ENCODE data around the gene ETV3.
"Not testable (repeated sequence)": the region's sequence is repeated elsewhere in the genome, so short reads cannot be mapped to it uniquely, and the experiment has no call there.

Gene ETV3

DNA sequence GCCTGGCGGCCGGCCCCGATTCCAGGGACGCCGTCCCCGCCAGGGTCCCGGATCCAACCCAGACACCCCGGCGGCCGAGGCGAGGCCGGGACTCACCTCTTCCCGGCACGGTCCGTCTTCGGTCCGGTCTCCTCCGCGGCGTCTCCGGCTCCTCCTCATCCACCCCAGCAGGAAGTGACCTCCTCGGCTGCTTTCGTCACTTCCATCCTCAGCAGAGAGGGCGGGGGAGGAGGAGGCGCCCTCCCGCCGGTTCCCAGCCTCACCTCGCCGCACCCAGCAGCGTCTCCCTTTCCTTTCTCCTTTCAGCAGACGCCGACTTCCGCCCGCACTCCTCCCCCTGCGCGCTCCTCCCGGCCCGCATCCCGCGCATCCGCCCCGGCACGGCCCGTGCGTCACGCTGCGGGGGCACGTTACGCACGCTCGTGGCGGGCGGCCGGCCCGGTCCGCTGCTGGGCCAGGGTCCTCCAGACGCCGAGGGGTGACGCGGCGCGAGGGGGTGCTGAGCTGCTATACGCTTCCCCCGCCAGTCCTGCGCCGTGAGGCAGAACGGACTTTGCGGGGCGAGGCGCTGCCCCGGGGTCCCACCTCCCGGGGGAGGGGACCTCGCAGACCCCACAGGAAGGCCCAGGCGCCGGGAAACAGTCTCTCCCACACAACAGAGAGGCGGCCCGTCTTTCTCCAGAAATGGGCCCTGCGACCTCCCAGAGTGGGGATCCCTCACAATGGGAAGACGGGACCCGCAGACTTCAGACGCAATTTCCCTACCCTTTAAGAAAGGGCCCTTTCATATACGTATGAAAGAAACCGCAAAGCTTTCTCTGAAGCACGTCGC is at the start of gene ETV3:
ETV3 (minus strand) TSS at position 176 of the 832 bp plus-strand sequence. CDS start 2,043 bp downstream, outside the sequence.
- Histone ChIP-seq H3K9ac (ENCODE audit: low read length) (peak within 1 kb of the TSS; percentile 82), H3K27me3 (ENCODE audit: control insufficient read depth, insufficient read depth, low read length) (no peaks in the 10 kb centered on the region), H3K4me1 (ENCODE audit: control insufficient read depth, insufficient read depth, low read length) (peaks cover 10% of the 10 kb centered on the region), H3K27ac (ENCODE audit: low read depth, low read length) (peak within 1 kb of the TSS; percentile 94), H3K4me3 (ENCODE audit: low read length) (peak within 1 kb of the TSS; percentile 98), H3K36me3 (ENCODE audit: control insufficient read depth, insufficient read depth, low read length) (peaks cover 19% of the 10 kb centered on the region)

DNA sequence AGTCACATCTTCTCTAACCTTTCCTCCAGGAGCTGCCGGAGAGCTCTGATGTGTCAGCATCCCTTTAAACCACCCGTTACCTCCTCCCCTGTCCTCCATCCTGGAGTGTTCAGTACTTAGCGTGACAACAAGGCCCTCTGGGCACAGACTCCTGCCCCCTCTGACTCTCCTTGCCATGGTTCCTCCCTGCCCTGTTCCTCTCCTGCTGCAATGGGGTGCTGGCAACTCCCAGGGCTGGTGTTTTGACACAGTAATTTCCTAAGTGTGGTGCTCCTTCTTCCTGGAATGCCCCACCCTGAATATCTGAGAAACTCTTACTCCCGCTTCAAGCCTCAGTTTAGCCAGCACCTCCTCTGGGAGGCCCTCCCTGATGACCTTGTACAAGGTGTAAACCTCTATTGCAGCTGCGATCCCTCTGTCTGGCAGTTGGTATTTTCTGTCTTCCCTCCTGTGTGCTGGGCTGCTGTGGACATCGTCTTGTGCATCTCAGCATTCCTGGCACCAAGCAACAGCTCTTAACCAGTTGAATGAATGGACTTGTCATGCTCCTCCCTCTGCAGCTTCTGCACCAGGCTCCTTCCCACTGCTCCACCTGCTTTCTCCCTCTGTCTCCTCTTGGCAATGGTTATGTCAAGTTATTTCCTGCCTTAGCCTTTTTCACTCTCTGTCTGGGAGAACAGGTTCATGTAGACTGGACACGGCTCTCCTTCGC is 48.2 kb upstream of the ETV3 start:
- H3K27ac ChIP-seq (ENCODE audit: low read depth, low read length): no peak overlapping the region
- H3K9ac ChIP-seq (ENCODE audit: low read length): no peak overlapping the region
- no peaks in the 10 kb centered on the region for H3K27me3 ChIP-seq (ENCODE audit: control insufficient read depth, insufficient read depth, low read length)
- H3K36me3 ChIP-seq (ENCODE audit: control insufficient read depth, insufficient read depth, low read length): no peaks in the 10 kb centered on the region
- H3K4me3 ChIP-seq (ENCODE audit: low read length): no peak overlapping the region
- no peaks in the 10 kb centered on the region for H3K4me1 ChIP-seq (ENCODE audit: control insufficient read depth, insufficient read depth, low read length)

DNA sequence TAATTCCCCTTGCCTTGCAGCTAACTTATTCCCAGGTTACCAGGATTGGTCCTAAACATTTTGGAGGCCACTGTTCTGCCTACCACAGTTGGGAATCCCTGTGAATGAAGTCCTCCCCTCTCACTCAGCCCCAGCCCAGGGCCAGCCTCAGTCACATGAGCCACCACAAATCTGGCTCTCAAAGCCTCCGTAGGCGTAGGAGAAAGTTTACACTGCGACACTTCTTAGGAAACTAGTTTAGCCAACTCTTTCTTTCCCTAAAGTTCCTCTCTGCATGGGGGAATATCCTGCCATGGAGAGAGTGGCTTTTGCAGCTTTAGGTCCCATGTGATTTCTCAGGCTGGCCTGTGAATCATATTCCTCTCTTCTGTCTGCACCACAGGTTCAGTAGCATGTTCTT is 45.7 kb upstream of the ETV3 start:
- no peaks in the 10 kb centered on the region for H3K27me3 ChIP-seq (ENCODE audit: control insufficient read depth, insufficient read depth, low read length)
- no peak overlapping the region for H3K27ac ChIP-seq (ENCODE audit: low read depth, low read length)
- no peak overlapping the region for H3K9ac ChIP-seq (ENCODE audit: low read length)
- H3K4me3 ChIP-seq (ENCODE audit: low read length): no peak overlapping the region
- H3K36me3 ChIP-seq (ENCODE audit: control insufficient read depth, insufficient read depth, low read length): no peaks in the 10 kb centered on the region
- H3K4me1 ChIP-seq (ENCODE audit: control insufficient read depth, insufficient read depth, low read length): no peaks in the 10 kb centered on the region

DNA sequence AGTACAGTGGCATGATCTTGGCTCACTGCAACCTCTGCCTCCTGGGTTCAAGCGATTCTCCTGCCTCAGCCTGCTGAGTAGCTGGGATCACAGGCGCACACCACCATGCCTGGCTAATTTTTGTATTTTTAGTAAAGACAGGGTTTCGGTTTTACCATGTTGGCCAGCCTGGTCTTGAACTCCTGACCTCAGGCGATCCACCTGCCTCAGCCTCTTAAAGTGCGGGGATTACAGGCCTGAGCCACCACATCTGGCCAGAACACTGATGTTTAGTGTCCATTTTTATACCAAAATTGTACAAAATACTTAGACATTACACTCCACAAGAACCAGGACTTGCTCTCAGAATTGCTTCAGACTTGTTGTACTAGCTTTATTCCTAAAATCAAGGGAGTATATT is 44.2 kb upstream of the ETV3 start:
- not testable (repeated sequence) for H3K36me3 ChIP-seq (ENCODE audit: control insufficient read depth, insufficient read depth, low read length); H3K27me3 ChIP-seq (ENCODE audit: control insufficient read depth, insufficient read depth, low read length); H3K27ac ChIP-seq (ENCODE audit: low read depth, low read length); H3K9ac ChIP-seq (ENCODE audit: low read length); H3K4me1 ChIP-seq (ENCODE audit: control insufficient read depth, insufficient read depth, low read length); H3K4me3 ChIP-seq (ENCODE audit: low read length)

DNA sequence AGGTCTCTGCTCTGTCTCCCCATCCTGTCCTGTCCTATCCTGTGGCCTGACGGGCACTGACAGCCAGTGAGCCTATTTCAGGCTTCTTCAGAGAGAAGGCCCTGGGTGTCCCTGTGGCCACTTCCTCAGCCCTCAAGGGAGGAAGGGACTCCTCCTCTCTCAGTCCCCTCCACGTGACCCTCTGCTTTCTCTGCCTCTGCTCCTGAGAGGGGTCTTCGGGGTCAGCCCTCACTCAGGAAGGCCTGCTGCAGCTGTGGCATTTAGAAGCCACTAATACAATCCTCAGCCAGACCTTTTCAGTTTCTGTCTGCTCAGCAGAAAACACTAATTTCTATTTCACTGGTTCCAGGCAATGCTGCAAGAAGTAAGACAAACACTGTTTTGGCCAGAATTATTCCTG is 43.6 kb upstream of the ETV3 start:
- H3K4me3 ChIP-seq (ENCODE audit: low read length): no peak overlapping the region
- no peaks in the 10 kb centered on the region for H3K4me1 ChIP-seq (ENCODE audit: control insufficient read depth, insufficient read depth, low read length)
- no peak overlapping the region for H3K27ac ChIP-seq (ENCODE audit: low read depth, low read length)
- H3K36me3 ChIP-seq (ENCODE audit: control insufficient read depth, insufficient read depth, low read length): no peaks in the 10 kb centered on the region
- H3K27me3 ChIP-seq (ENCODE audit: control insufficient read depth, insufficient read depth, low read length): no peaks in the 10 kb centered on the region
- H3K9ac ChIP-seq (ENCODE audit: low read length): no peak overlapping the region

DNA sequence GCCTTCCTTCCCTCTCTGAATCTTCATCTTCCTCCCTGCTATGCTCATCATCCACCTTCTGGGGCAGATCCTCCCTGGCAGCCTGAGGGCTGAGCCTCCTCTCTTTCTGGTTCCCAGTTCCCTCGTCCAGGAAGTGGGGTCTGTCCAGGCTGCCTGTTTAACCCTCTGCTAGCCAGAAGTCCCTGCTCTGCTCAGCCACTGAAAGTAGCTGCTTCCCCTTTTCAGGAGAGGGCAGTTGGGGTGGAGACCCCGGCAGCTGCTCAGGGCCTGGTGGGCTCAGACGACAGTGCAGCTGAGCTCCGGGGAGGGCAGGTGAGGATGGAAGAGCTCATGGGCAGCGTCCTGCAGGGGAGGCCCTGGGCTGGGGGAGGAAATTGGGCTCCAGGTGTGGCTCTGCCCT is 43.1 kb upstream of the ETV3 start:
- no peak overlapping the region for H3K9ac ChIP-seq (ENCODE audit: low read length)
- no peak overlapping the region for H3K27ac ChIP-seq (ENCODE audit: low read depth, low read length)
- H3K4me1 ChIP-seq (ENCODE audit: control insufficient read depth, insufficient read depth, low read length): no peaks in the 10 kb centered on the region
- H3K4me3 ChIP-seq (ENCODE audit: low read length): no peak overlapping the region
- H3K27me3 ChIP-seq (ENCODE audit: control insufficient read depth, insufficient read depth, low read length): no peaks in the 10 kb centered on the region
- no peaks in the 10 kb centered on the region for H3K36me3 ChIP-seq (ENCODE audit: control insufficient read depth, insufficient read depth, low read length)

DNA sequence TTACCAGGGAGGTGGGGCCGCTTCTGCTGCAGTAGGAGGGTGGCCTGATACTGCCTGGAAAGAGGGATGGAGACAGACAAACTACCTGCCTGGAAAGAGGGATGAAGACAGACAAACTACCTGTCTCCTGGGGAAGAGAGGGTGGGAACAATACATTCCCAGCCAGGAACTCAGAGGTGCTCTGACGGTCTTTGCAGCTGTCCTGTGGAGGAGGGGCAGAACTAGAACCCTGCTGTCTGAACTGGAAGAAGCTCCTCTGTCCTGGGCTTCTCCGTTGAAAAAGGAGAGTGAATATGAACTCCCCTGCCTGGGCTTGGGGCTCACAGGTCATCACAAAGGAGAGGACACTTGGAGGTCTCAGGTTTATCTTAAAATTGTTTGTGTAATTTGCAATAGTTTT is 40.3 kb upstream of the ETV3 start:
- Histone ChIP-seq H3K27ac (ENCODE audit: low read depth, low read length) (no peak overlapping the region), H3K36me3 (ENCODE audit: control insufficient read depth, insufficient read depth, low read length) (no peaks in the 10 kb centered on the region), H3K4me3 (ENCODE audit: low read length) (no peak overlapping the region), H3K9ac (ENCODE audit: low read length) (no peak overlapping the region), H3K4me1 (ENCODE audit: control insufficient read depth, insufficient read depth, low read length) (no peaks in the 10 kb centered on the region), H3K27me3 (ENCODE audit: control insufficient read depth, insufficient read depth, low read length) (no peaks in the 10 kb centered on the region)

DNA sequence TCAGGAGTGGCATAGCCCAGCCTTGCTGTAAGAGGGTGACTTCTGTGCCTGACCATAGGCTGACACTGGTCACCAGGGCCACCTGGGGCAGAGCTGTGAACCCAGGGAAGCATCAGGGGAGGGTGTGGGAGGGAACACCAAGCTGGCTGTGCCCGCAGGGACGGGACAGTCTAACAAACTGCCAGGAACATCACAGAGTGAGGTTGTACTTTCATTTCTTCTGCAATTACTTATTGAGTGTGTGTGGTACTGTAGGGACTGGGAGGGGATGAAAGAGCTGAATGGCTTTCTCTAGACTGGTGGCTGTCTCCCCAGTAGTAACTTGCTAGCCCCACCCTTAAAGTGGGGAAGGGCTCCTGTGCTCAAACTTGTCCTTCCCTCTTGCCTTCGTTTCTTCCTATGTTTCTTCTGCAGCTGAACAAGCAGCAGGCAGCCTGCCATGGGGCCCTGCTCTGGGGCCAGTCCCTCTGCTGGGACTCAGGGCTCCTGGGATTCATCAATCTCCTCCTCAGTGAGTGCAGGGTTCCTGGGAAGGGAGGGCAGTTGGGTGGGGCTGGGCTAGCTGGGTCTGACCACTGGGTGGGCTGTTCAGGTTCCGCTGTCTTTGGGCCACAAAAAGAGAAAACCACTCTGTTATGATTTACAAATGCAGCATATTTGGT is 39.7 kb upstream of the ETV3 start:
- Histone ChIP-seq H3K4me3 (ENCODE audit: low read length) (no peak overlapping the region), H3K27me3 (ENCODE audit: control insufficient read depth, insufficient read depth, low read length) (no peaks in the 10 kb centered on the region), H3K4me1 (ENCODE audit: control insufficient read depth, insufficient read depth, low read length) (no peaks in the 10 kb centered on the region), H3K36me3 (ENCODE audit: control insufficient read depth, insufficient read depth, low read length) (no peaks in the 10 kb centered on the region), H3K27ac (ENCODE audit: low read depth, low read length) (no peak overlapping the region), H3K9ac (ENCODE audit: low read length) (no peak overlapping the region)

DNA sequence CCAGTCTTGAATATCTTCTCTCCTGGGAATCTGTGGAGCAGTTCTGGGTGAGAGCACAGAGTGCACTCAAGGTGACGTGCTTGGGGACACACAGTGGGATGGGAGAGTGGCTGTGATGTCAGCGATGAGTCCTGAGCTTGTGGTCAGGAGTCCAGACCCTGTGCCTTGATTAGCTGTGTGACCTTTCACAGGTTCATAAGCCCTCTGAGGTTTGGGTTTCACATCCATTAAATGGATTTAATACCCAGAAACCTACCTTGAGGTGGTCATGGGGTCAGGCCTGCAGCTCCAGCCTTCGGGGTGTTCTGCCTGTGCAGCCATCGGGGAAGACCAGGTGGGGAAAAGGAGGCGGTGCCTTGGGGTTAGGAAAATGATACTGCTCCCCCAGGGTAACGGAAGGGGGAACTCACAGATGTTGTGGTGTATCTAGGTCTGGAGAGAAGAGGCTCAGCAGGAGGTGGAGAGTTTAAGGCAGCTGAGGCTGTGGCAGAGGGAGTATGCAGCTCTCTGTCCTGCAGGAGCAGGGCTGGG is 38.5 kb upstream of the ETV3 start:
- Histone ChIP-seq H3K36me3 (ENCODE audit: control insufficient read depth, insufficient read depth, low read length) (no peaks in the 10 kb centered on the region), H3K9ac (ENCODE audit: low read length) (no peak overlapping the region), H3K27me3 (ENCODE audit: control insufficient read depth, insufficient read depth, low read length) (no peaks in the 10 kb centered on the region), H3K27ac (ENCODE audit: low read depth, low read length) (no peak overlapping the region), H3K4me3 (ENCODE audit: low read length) (no peak overlapping the region), H3K4me1 (ENCODE audit: control insufficient read depth, insufficient read depth, low read length) (no peaks in the 10 kb centered on the region)

DNA sequence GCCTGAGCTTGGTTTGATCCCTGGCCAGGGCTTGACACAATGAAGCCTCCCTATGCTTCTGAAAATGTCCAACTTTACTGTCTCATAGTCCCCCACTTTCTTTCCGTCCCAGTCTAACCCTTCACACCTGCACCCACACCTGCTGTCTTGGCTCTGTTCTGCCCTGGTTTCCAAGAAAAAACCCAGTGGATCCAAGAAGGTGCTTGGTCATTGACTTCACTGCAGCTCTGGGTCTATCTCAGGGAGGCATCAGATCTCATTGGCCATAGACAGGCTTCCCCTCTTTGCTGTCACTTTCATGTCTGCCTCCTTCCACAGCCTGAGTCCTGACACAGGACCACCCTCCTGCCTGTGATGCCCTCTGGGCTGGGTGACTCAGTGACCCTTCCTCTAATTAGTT is 37.8 kb upstream of the ETV3 start:
- no peak overlapping the region for H3K27ac ChIP-seq (ENCODE audit: low read depth, low read length)

DNA sequence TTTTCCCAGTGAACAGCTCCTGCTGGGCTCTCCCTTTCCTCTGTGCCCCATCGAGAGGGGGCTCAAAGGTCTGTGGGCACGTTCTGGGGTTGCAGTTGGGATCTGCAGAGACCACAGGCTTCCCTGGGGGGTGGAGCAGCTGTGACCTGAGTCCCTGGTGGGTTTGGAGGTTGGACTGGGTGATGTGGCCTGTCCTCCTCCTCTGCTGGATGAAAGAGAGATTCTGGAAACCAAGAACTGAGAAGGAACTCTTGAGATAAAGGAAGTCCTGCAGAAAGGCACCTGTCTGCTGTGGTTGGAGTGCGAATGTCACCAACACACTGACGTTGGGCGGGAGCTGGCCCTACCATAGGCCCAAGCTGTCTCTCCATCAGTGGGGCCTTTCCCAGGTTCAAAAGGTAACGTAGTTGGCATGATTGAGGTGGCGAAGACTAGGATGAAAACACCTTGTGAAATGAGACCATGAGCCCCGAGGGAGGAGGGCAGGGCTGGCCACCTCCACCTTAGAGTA is 35.8 kb upstream of the ETV3 start:
- Histone ChIP-seq H3K4me3 (ENCODE audit: low read length) (no peak overlapping the region), H3K27ac (ENCODE audit: low read depth, low read length) (no peak overlapping the region), H3K27me3 (ENCODE audit: control insufficient read depth, insufficient read depth, low read length) (no peaks in the 10 kb centered on the region), H3K36me3 (ENCODE audit: control insufficient read depth, insufficient read depth, low read length) (no peaks in the 10 kb centered on the region), H3K4me1 (ENCODE audit: control insufficient read depth, insufficient read depth, low read length) (no peaks in the 10 kb centered on the region), H3K9ac (ENCODE audit: low read length) (no peak overlapping the region)

More for the DNA sequence above, 37.8 kb upstream of the ETV3 start:
- H3K27me3 ChIP-seq (ENCODE audit: control insufficient read depth, insufficient read depth, low read length): no peaks in the 10 kb centered on the region
- H3K9ac ChIP-seq (ENCODE audit: low read length): no peak overlapping the region
- no peaks in the 10 kb centered on the region for H3K36me3 ChIP-seq (ENCODE audit: control insufficient read depth, insufficient read depth, low read length)
- H3K4me3 ChIP-seq (ENCODE audit: low read length): no peak overlapping the region
- H3K4me1 ChIP-seq (ENCODE audit: control insufficient read depth, insufficient read depth, low read length): no peaks in the 10 kb centered on the region

DNA sequence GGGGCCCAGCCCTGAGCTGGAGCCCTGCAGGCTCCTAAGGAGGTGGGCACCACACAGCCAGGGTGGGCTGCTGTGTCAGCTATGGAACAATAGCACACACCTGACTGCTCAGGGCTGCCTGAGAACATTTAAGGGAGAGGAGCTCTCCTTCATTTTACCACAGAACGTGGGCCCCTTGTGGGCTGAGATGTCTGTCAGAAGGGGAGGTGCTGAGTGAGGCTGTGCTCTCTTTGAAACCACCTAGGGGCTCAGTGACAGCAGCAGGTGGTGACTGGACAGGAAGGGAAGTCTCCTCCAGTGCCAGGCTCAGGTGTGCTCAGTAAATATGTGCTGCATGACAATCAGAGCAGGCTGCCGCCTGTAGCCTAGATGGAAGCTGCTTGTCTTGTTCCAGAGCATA is 35.0 kb upstream of the ETV3 start:
- H3K36me3 ChIP-seq (ENCODE audit: control insufficient read depth, insufficient read depth, low read length); H3K4me1 ChIP-seq (ENCODE audit: control insufficient read depth, insufficient read depth, low read length); H3K27me3 ChIP-seq (ENCODE audit: control insufficient read depth, insufficient read depth, low read length); H3K9ac ChIP-seq (ENCODE audit: low read length); H3K27ac ChIP-seq (ENCODE audit: low read depth, low read length); H3K4me3 ChIP-seq (ENCODE audit: low read length): not testable (repeated sequence)
